Uterus (tissue), 4 donors: ENCODE data around the gene OLFML2A. TPM values are rescaled to one million over a fixed set of nuclear protein-coding genes. Genes with fewer than 3 reads are reported as not detected.
A peak's percentile ranks its signal among the peaks of the same experiment; 100 is the strongest.

ENCODE experiments used
- DNase-seq, 2 donors: peaks; one replicate each; pipeline ENCODE4 v3.0.0-alpha.2; 2019 to 2020
- H3K27ac ChIP-seq, 2 donors: fragments of 200-600 bp; sonication (generic); 1 replicate in 1 of 2; 2 replicates in 1 of 2; pipeline ENCODE4 v1.5.1; 2016 to 2018
- H3K27me3 ChIP-seq, 2 donors: fragments of 200-600 bp; sonication (generic); one replicate each; pipeline ENCODE4 v1.5.1; 2018 to 2019; ENCODE audit warnings: control low read depth in 1 of 2
- H3K36me3 ChIP-seq, 2 donors: fragments of 200-600 bp; sonication (generic); one replicate each; pipeline ENCODE4 v1.5.1; 2019; ENCODE audit warnings: control low read depth in 1 of 2
- H3K4me1 ChIP-seq, 2 donors: fragments of 200-600 bp; sonication (generic); one replicate each; pipeline ENCODE4 v1.5.1; 2018 to 2019; ENCODE audit warnings: control low read depth in 1 of 2
- H3K4me3 ChIP-seq, 2 donors: fragments of 200-600 bp; sonication (generic); 1 replicate in 1 of 2; 2 replicates in 1 of 2; pipeline ENCODE4 v1.5.1; 2018 to 2019; ENCODE audit warnings: mild to moderate bottlenecking in 1 of 2
- H3K9me3 ChIP-seq, 2 donors: fragments of 200-600 bp; sonication (generic); one replicate each; pipeline ENCODE4 v1.5.1; 2019; ENCODE audit warnings: control low read depth in 1 of 2
- POLR2A ChIP-seq, 2 donors: fragments of 450-650 bp; IDR thresholded peaks; one replicate each; pipeline ENCODE4 v1.6.1; 2016; ENCODE audit warnings: antibody characterized with exemption in 2 of 2, mild to moderate bottlenecking in 1 of 2, moderate library complexity in 1 of 2
- intact Hi-C: fragments of 100-400 bp; cut with DNase I; formaldehyde crosslinking; loops from one replicate; pipeline ENCODE4 v1.15.1; 2023; ENCODE audit warnings: low total_unique reads
- total RNA-seq, 4 donors: library from RNA; depleted of rRNA in 3 of 4; stranded (reverse); fragments of >200 nt in 3 of 4; gene quantifications; one replicate each; pipeline versions ENCODE4 v1.1.0 to v1.2.4, GENCODE V29; 2014 to 2023
- TF ChIP-seq, protein P1 (sequence below), 4 experiments: fragments of 200-600 bp in 2 of 4; fragments of 450-650 bp in 2 of 4; sonication (generic) in 2 of 4; IDR thresholded peaks; one replicate each; pipeline ENCODE4 v1.5.1; 2016 to 2019; ENCODE audit warnings: antibody characterized with exemption in 4 of 4, mild to moderate bottlenecking in 2 of 4, moderate library complexity in 1 of 4
- donor health status: DM: yes; HTN: yes; CAD: no.

The OLFML2A gene
- total RNA-seq, 4 donors from 2014 or later = 21.3 to 86.5 (median 71.8) TPM

DNA sequence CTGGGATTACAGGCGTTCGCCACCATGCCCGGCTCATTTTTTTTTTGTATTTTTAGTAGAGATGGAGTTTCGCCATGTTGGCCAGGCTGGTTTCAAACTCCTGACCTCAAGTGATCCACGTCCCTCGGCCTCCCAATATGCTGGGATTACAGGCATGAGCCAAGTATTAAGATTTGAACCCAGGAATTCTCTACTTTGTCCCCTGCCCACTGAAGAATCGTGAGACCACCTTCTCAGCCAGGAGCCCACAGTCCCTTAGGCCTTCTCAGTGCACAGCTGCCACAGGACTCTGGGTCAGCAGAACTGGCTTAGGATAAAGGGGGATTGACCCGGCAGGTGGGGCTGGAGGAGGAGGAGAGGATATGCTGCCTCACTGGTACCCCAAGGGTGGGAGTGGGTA, 13.4 kb downstream of the OLFML2A start:
- Histone ChIP-seq H3K4me1 (peaks cover 0 to 15% of the 10 kb centered on the region in 2 donors), H3K27ac (no peak overlapping the region), H3K4me3 (no peak overlapping the region), H3K9me3 (no peaks in the 10 kb centered on the region), H3K27me3 (no peaks in the 10 kb centered on the region), H3K36me3 (no peaks in the 10 kb centered on the region)
- DNase-seq = no peak
- intact Hi-C loops = no loop called here
- no peak for TF ChIP-seq POLR2A (IDR thresholded peaks at IDR 0.05)
- TF ChIP-seq, protein P1, sequence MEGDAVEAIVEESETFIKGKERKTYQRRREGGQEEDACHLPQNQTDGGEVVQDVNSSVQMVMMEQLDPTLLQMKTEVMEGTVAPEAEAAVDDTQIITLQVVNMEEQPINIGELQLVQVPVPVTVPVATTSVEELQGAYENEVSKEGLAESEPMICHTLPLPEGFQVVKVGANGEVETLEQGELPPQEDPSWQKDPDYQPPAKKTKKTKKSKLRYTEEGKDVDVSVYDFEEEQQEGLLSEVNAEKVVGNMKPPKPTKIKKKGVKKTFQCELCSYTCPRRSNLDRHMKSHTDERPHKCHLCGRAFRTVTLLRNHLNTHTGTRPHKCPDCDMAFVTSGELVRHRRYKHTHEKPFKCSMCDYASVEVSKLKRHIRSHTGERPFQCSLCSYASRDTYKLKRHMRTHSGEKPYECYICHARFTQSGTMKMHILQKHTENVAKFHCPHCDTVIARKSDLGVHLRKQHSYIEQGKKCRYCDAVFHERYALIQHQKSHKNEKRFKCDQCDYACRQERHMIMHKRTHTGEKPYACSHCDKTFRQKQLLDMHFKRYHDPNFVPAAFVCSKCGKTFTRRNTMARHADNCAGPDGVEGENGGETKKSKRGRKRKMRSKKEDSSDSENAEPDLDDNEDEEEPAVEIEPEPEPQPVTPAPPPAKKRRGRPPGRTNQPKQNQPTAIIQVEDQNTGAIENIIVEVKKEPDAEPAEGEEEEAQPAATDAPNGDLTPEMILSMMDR (IDR thresholded peaks at IDR 0.05) = no peak

DNA sequence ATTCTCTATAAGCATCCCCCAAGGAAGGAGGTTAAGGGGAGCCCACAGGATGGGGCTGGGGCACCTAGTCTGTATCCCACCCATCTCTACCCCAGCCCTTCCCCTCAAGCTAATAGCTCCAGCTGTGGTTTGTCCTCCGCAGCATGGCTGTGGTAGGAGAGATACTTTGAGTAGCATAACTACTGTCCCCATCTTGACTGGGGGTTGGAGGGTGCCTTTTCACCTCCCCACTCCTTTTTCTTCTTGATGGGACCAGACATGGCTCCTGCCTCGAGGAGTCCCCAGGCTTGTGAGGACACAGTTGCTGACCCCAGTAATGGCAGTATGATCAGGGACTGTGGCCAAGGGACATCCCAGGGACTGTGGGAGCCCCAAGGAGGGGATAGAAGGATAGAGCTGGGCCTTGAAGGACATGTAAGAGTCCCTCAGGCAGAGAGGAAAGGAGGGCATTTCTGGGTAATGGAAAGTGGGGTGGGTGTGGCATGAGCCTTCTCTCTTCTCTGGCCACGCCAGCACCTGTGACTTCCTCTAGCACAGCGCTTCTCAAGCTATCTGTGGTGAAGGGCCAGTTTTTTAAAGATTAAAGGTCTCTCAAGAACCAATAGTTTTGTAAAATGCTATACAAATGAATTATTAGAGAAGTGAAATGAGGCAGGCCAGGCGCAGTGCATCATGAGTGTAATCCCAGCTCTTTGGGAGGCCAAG, 14.0 kb downstream of the OLFML2A start:
- DNase-seq = no peak
- Histone ChIP-seq H3K27me3 (no peaks in the 10 kb centered on the region), H3K27ac (peak overlapping the region; percentile 23 to 39), H3K9me3 (no peaks in the 10 kb centered on the region), H3K36me3 (no peaks in the 10 kb centered on the region), H3K4me3 (no peak overlapping the region), H3K4me1 (peaks cover 0 to 15% of the 10 kb centered on the region in 2 donors)
- intact Hi-C loops = no loop called here
- no peak for TF ChIP-seq POLR2A (IDR thresholded peaks at IDR 0.05)
- TF ChIP-seq, protein P1 (IDR thresholded peaks at IDR 0.05) = no peak

DNA sequence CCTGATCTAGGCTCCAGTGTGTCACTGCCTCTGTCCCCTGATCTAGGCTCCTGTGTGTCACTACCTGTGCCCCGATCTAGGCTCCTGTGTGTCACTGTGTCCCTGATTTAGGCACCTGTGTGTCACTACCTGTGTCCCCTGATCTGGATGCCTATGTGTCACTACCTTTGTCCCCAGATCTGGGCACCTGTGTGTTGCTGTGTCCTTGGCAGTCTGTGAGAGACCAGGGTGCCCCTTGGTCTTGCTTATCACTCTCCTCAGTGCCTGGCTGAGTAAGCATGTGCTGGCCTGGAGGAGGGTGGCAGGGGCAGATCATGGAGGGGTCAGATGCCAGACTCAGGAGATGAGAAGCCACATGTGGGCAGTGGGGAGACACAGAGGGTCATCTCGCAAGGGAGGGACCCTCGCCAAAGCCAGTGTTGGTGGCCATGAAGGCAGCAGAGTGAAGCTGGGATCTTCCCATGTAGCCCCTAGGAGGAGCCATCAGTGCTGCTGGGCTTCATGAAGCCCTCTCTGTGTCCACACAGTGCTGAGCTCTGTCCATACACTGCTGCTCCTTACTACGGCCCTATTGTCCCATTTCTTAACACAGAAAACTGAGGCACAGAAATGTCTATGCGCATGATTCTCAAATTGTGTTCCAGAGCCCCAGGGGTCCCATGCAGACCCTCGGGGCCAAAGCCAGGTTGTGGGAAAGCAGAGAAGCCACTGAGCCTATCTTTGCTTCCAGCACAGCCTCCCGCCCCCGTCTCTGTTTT, 15.5 kb downstream of the OLFML2A start:
- intact Hi-C loops = no loop called here
- TF ChIP-seq, protein P1 (IDR thresholded peaks at IDR 0.05) = no peak
- no peak for TF ChIP-seq POLR2A (IDR thresholded peaks at IDR 0.05)

DNA sequence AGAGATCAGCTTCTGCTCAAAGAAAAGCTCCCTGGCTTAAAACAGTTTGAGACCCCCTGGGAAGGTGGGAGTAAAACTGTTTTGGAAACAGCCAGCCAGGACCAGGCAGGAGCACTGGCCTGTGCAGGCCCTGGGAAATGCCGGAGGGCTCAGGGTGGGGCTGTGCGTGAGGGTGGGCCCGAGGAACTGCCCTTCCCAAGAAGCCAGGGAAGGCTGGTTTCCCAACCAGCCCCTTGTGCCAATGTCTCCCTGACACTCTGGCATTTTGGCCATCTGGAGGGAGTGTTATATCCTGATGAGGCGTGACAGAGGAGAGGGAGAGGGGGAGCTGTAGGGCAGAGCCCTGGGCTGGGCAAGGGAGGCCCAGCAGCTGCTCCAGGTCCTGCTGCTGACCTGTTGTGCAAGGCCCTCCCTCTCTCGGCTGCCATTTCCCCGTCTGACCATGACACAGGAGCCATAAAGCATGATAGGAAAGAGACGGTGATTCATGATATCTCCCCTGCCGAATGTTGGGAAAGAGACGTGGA, 16.1 kb downstream of the OLFML2A start:
- TF ChIP-seq, protein P1 (IDR thresholded peaks at IDR 0.05) = no peak
- TF ChIP-seq POLR2A (IDR thresholded peaks at IDR 0.05) = no peak
- intact Hi-C loops = no loop called here
- no peaks in the 10 kb centered on the region for H3K36me3 ChIP-seq
- H3K9me3 ChIP-seq = no peaks in the 10 kb centered on the region
- peak; percentile 76 to 81 for DNase-seq
- no peak overlapping the region for H3K4me3 ChIP-seq
- H3K27me3 ChIP-seq = no peaks in the 10 kb centered on the region
- H3K27ac ChIP-seq = peak overlapping the region; percentile 61 to 63
- peaks cover 0 to 18% of the 10 kb centered on the region in 2 donors for H3K4me1 ChIP-seq

More for the DNA sequence above, 15.5 kb downstream of the OLFML2A start:
- Histone ChIP-seq H3K27ac (peak overlapping the region; percentile 61 to 63), H3K4me3 (no peak overlapping the region), H3K36me3 (no peaks in the 10 kb centered on the region), H3K9me3 (no peaks in the 10 kb centered on the region), H3K27me3 (no peaks in the 10 kb centered on the region), H3K4me1 (peaks cover 0 to 15% of the 10 kb centered on the region in 2 donors)
- DNase-seq = no peak
